GM12878 (cell line): Measurements from ENCODE around the gene IL3RA. TPM values are rescaled to one million over a fixed set of nuclear protein-coding genes. Genes with fewer than 3 reads are reported as not detected.

ENCODE experiments used
- ATAC-seq: fragments of 200-7000 bp; cut with Tn5 transposase; 3 replicates; pipeline ENCODE4 v1.9.1; 2020; ENCODE audit warnings: mild to moderate bottlenecking, moderate library complexity
- BruUV-seq: library from RNA; stranded (reverse); fragments of 400-500 nt; replicated peaks from 2 replicates; lab custom pipeline; 2021; lab: Mats Ljungman, UMichigan
- CTCF ChIA-PET: fragments of 300-600 bp; sonication (Branson Sonifier 250); formaldehyde crosslinking; extraction: SDS; loops from one replicate; lab custom pipeline; 2021; ENCODE audit warnings: inconsistent platforms; lab: Yijun Ruan, JAX
- POLR2A ChIA-PET: fragments of 350-600 bp; formaldehyde crosslinking; extraction: SDS; loops from one replicate; lab custom pipeline; 2021; ENCODE audit warnings: inconsistent platforms; lab: Charles Lee
- RAD21 ChIA-PET: fragments of 300-600 bp; sonication (Branson Sonifier 250); formaldehyde crosslinking; loops from one replicate; lab custom pipeline; 2023; ENCODE audit warnings: antibody characterized with exemption; ENCODE audit not compliant: unreplicated experiment; lab: Charles Lee
- SMC1A ChIA-PET: fragments of 300-600 bp; sonication (Branson Sonifier 250); formaldehyde crosslinking; loops from one replicate; lab custom pipeline; 2023; ENCODE audit not compliant: unreplicated experiment, uncharacterized antibody; lab: Charles Lee
- DNase-seq: peaks from one replicate; pipeline ENCODE4 v3.0.0-alpha.2; 2011; ENCODE audit warnings: low read depth, low spot score
- FAIRE-seq: peaks from 3 replicates; lab custom pipeline; 2011; peaks lifted over from hg19 to GRCh38; lab: Jason Lieb, UNC
- H2AFZ ChIP-seq: 2 replicates; pipeline ENCODE4 v1.6.0; 2011; ENCODE audit warnings: low read depth, low read length, control low read depth; ENCODE audit not compliant: control insufficient read depth
- H3K27ac ChIP-seq: 2 replicates; pipeline ENCODE4 v1.5.1; 2011; ENCODE audit warnings: control low read depth; ENCODE audit not compliant: control insufficient read depth, insufficient read depth
- H3K27me3 ChIP-seq, 2 experiments: replicated peaks in 1 of 2; 2 replicates each; pipeline versions ENCODE4 v1.6.0 to v1.6.1; 2011; ENCODE audit warnings: low read length in 1 of 2; ENCODE audit not compliant: control insufficient read depth in 2 of 2, insufficient read depth in 2 of 2
- H3K36me3 ChIP-seq, 2 experiments: 2 replicates each; pipeline ENCODE4 v1.5.1; 2011; ENCODE audit warnings: low read length in 1 of 2; ENCODE audit not compliant: control insufficient read depth in 2 of 2, insufficient read depth in 2 of 2
- H3K4me1 ChIP-seq: 2 replicates; pipeline ENCODE4 v1.6.1; 2011; ENCODE audit warnings: mild to moderate bottlenecking, low read length, moderate library complexity, mixed read lengths; ENCODE audit not compliant: control insufficient read depth, insufficient read depth
- H3K4me2 ChIP-seq: 2 replicates; pipeline ENCODE4 v1.6.0; 2011; ENCODE audit warnings: control low read depth; ENCODE audit not compliant: control insufficient read depth, insufficient read depth
- H3K4me3 ChIP-seq: fragments of 200-600 bp; sonication (generic); 2 replicates; pipeline ENCODE4 v1.5.1; 2016
- H3K79me2 ChIP-seq: 2 replicates; pipeline ENCODE4 v1.6.0; 2011; ENCODE audit warnings: low read length; ENCODE audit not compliant: control insufficient read depth, insufficient read depth
- H3K9ac ChIP-seq: 2 replicates; pipeline ENCODE4 v1.8.0; 2011; ENCODE audit warnings: low read length, control low read depth, mixed read lengths; ENCODE audit not compliant: control insufficient read depth, insufficient read depth
- H3K9me3 ChIP-seq: replicated peaks from 3 replicates; pipeline ENCODE4 v1.5.1; 2011; ENCODE audit warnings: mild to moderate bottlenecking, low read length; ENCODE audit not compliant: control insufficient read depth, insufficient read depth
- H4K20me1 ChIP-seq: 2 replicates; pipeline ENCODE4 v1.6.0; 2011; ENCODE audit not compliant: control insufficient read depth, insufficient read depth
- CBFB ChIP-seq: IDR thresholded peaks from 2 replicates; pipeline ENCODE4 v1.6.1; 2016; ENCODE audit warnings: antibody characterized with exemption, low read depth
- EGR1 ChIP-seq, 2 experiments: IDR thresholded peaks; 1 replicate in 1 of 2; 2 replicates in 1 of 2; pipeline ENCODE4 v1.6.1; 2011 to 2012; ENCODE audit warnings: low read depth in 2 of 2, low read length in 2 of 2, borderline replicate concordance in 1 of 2, mild to moderate bottlenecking in 1 of 2, moderate library complexity in 1 of 2
- NFXL1 ChIP-seq: fragments of 450-650 bp; IDR thresholded peaks from 2 replicates; pipeline ENCODE4 v1.6.1; 2017; ENCODE audit warnings: antibody characterized with exemption, mild to moderate bottlenecking, borderline replicate concordance
- PAX8 ChIP-seq: fragments of 450-650 bp; IDR thresholded peaks from 2 replicates; pipeline ENCODE4 v1.6.1; 2017; ENCODE audit warnings: mild to moderate bottlenecking, moderate library complexity
- POLR2AphosphoS5 ChIP-seq: IDR thresholded peaks from 2 replicates; pipeline ENCODE4 v1.6.1; 2011; ENCODE audit warnings: mild to moderate bottlenecking, low read length, inconsistent platforms
- ZBED1 ChIP-seq: IDR thresholded peaks from 2 replicates; pipeline ENCODE4 v1.6.1; 2016; ENCODE audit warnings: borderline replicate concordance
- ZNF217 ChIP-seq: fragments of 450-650 bp; IDR thresholded peaks from 2 replicates; pipeline ENCODE4 v1.6.1; 2017; ENCODE audit warnings: antibody characterized with exemption, mild to moderate bottlenecking
- WGBS: methylation state at CpG from one replicate; pipeline ENCODE4 v1.1.6; 2016; ENCODE audit warnings: low lambda C conversion rate; ENCODE audit not compliant: insufficient replicate concordance, insufficient coverage; ENCODE audit errors: missing lambda C conversion rate; 5-methylcytosine and 5-hydroxymethylcytosine counted together
- in situ Hi-C: fragments of 300-500 bp; cut with MboI; formaldehyde crosslinking; loops from 9 replicates; pipeline ENCODE4 v1.14.3; 2018; ENCODE audit warnings: mixed read lengths
- intact Hi-C: fragments of 100-400 bp; cut with micrococcal nuclease; formaldehyde crosslinking; loops from one replicate; pipeline ENCODE4 v1.14.2; 2022; ENCODE audit not compliant: unreplicated experiment
- polyA plus RNA-seq, 11 experiments: library from polyadenylated mRNA; depleted of rRNA in 4 of 11; unstranded in 6 of 11; stranded (reverse) in 5 of 11; fragments of >200 nt; fragmentation: Nextera tagmentation in 4 of 11; fragmentation: Illumina TruSeq in 1 of 11; extraction: Ambion mirVana in 4 of 11; extraction: Trizol in 1 of 11; gene quantifications; 1 replicate in 1 of 11; 2 replicates in 10 of 11; pipeline versions ENCODE4 v1.2.1 to v1.2.3, GENCODE V29; 2011 to 2016; ENCODE audit warnings: inconsistent platforms in 2 of 11, missing spikeins in 2 of 11, low read depth in 1 of 11
- total RNA-seq, 4 experiments: library from RNA; depleted of rRNA in 3 of 4; stranded (reverse); fragments of >200 nt in 3 of 4; fragmentation: Illumina TruSeq in 1 of 4; extraction: Trizol in 1 of 4; gene quantifications; 2 replicates each; pipeline versions ENCODE4 v1.2.1 to v1.2.3, GENCODE V29; 2013 to 2021
- TF ChIP-seq, protein P1 (sequence below): IDR thresholded peaks from 2 replicates; pipeline ENCODE4 v1.6.1; 2012; ENCODE audit warnings: low read depth, low read length, improper control_type of control experiment

IL3RA gene
- total and polyA plus RNA-seq, 10 of the 15 experiments (the other 5 are each of a cell fraction or from before 2014, with no cell fraction given), result 2.1 to 31.1 (median 17.9) TPM

DNA sequence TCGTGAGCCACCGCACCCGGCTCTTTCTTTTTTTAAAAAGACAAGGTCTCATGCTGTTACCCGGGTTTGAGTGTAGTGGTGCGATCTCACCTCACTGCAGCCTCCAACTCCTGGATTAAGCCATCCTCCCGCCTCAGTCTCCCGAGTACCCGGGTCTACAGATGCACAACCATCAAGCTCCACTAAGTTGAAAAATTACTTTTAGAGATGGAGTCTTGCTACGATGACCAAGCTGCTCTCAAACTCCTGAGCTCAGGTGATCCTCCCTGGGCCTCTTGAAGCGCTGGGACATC lies 53.4 kb downstream of the IL3RA start:
- ChIA-PET CTCF (no interaction called here), POLR2A (no interaction called here), RAD21 (no interaction called here), SMC1A (no interaction called here)
- H3K4me2 ChIP-seq, result 0 out of 2 replicates have a peak overlapping the region, but pooled peaks have one; percentile 7
- no peaks in the 10 kb centered on the region for H3K27me3 ChIP-seq
- in situ Hi-C loops (no loop called here), intact Hi-C loops (no loop called here)
- H3K36me3 ChIP-seq, result peaks cover 36 to 48% of the 10 kb centered on the region in 2 experiments
- peaks cover 9% of the 10 kb centered on the region for H3K4me1 ChIP-seq
- no peak for DNase-seq
- BruUV-seq, result no TSS peak
- no peak overlapping the region for H2AFZ ChIP-seq
- H3K9me3 ChIP-seq, result no peaks in the 10 kb centered on the region
- peaks cover 19% of the 10 kb centered on the region; the same call in 1 of the 2 replicates for H4K20me1 ChIP-seq
- no peak overlapping the region for H3K9ac ChIP-seq
- no peak for ATAC-seq
- peaks cover 67% of the 10 kb centered on the region for H3K79me2 ChIP-seq
- H3K27ac ChIP-seq, result no peak overlapping the region
- no peak for FAIRE-seq
- 87% methylated on average over 9 of the region's 10 CpGs for whole genome bisulfite sequencing
- peak overlapping the region; percentile 94; the same call in 1 of the 2 replicates for H3K4me3 ChIP-seq
- TF ChIP-seq ZNF217, result no peak
- TF ChIP-seq EGR1 (IDR thresholded peaks at IDR 0.05; ENCODE audit: borderline replicate concordance in 1 of 2, low read depth in 2 of 2, low read length in 2 of 2), result no peak
- no peak for TF ChIP-seq PAX8
- no peak for TF ChIP-seq ZBED1
- no peak for TF ChIP-seq CBFB
- no peak for TF ChIP-seq NFXL1

DNA sequence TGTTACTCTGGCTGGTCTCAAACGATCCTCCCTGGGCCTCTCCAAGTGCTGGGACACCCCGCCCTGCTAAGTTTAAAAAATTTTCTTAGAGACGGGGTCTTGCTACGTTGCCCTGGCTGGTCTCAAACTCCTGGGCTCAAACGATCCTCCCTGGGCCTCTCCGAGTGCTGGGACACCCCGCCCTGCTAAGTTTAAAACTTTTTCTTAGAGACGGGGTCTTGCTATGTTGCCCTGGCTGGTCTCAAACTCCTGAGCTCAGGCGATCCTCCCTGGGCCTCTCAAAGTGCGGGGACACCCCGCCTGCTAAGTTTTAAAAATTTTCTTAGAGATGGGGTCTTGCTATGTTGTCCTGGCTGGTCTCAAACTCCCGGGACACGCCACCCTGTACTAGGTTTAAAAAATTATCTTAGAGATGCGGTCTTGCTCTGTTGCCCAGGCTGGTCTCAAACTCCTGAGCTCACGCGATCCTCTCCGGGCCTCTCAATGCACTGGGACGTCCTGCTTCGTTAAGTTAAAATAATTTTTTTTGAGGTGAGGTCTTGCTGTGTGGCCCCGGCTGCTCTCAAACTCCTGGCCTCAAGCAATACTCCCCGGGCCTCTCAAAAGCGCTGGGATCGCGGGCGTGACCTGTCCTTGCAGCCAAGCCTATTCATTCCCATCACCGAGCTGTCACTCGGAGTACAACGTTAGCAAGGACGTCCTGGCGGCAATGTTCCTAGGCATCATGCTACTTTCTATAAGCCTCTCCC lies 54.2 kb downstream of the IL3RA start:
- intact Hi-C loops, result no loop called here
- peaks cover 30 to 40% of the 10 kb centered on the region in 2 experiments for H3K36me3 ChIP-seq
- TSS peak; percentile 54 for BruUV-seq

More for the DNA sequence above, 54.2 kb downstream of the IL3RA start:
- FAIRE-seq, result no peak
- WGBS, result 37% methylated on average over 30 of the region's 30 CpGs
- H3K79me2 ChIP-seq, result peaks cover 74% of the 10 kb centered on the region
- peaks cover 19% of the 10 kb centered on the region; the same call in 1 of the 2 replicates for H4K20me1 ChIP-seq
- no peaks in the 10 kb centered on the region for H3K27me3 ChIP-seq
- peak overlapping the region; percentile 99 for H3K27ac ChIP-seq
- ChIA-PET POLR2A (no interaction called here), RAD21 (no interaction called here), CTCF (no interaction called here), SMC1A (no interaction called here)
- no peak for DNase-seq
- TF ChIP-seq POLR2AphosphoS5, result peak; percentile 5; the same call in 1 of the 2 replicates
- TF ChIP-seq, protein P1, sequence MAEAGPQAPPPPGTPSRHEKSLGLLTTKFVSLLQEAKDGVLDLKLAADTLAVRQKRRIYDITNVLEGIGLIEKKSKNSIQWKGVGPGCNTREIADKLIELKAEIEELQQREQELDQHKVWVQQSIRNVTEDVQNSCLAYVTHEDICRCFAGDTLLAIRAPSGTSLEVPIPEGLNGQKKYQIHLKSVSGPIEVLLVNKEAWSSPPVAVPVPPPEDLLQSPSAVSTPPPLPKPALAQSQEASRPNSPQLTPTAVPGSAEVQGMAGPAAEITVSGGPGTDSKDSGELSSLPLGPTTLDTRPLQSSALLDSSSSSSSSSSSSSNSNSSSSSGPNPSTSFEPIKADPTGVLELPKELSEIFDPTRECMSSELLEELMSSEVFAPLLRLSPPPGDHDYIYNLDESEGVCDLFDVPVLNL, result no peak
- no peak for ATAC-seq
- H3K4me3 ChIP-seq, result peak overlapping the region; percentile 94
- no peaks in the 10 kb centered on the region for H3K9me3 ChIP-seq
- in situ Hi-C loops, result no loop called here
- peak overlapping the region; percentile 65 for H3K4me2 ChIP-seq
- peaks cover 10% of the 10 kb centered on the region for H3K4me1 ChIP-seq
- peak overlapping the region; percentile 99 for H3K9ac ChIP-seq
- no peak overlapping the region for H2AFZ ChIP-seq
